Trophoblast cell (in vitro differentiated cells and primary cell): ENCODE measurements around the gene LRFN4.

Source experiments
- DNase-seq, 2 donors: peaks; one replicate each; pipeline ENCODE4 v3.0.0-alpha.2; 2016
- H2AFZ ChIP-seq: 2 replicates; pipeline ENCODE4 v1.6.1; 2013; ENCODE audit warnings: low read length, moderate library complexity, mild to moderate bottlenecking; ENCODE audit not compliant: insufficient read depth, poor library complexity
- H2AK5ac ChIP-seq: 2 replicates; pipeline ENCODE4 v1.6.1; 2013; ENCODE audit warnings: mild to moderate bottlenecking, low read length
- H2BK120ac ChIP-seq: 2 replicates; pipeline ENCODE4 v1.6.1; 2013; ENCODE audit warnings: low read length, mild to moderate bottlenecking, moderate library complexity; ENCODE audit not compliant: insufficient read depth, poor library complexity
- H2BK12ac ChIP-seq: 2 replicates; pipeline ENCODE4 v1.6.1; 2013; ENCODE audit warnings: mild to moderate bottlenecking, low read length, moderate library complexity
- H2BK5ac ChIP-seq: 2 replicates; pipeline ENCODE4 v1.6.1; 2013; ENCODE audit warnings: low read length, low read depth, moderate library complexity, mild to moderate bottlenecking; ENCODE audit not compliant: poor library complexity
- H3K14ac ChIP-seq: 2 replicates; pipeline ENCODE4 v1.6.1; 2013; ENCODE audit warnings: mild to moderate bottlenecking, low read length
- H3K18ac ChIP-seq: 2 replicates; pipeline ENCODE4 v1.6.1; 2013; ENCODE audit warnings: mild to moderate bottlenecking, low read length
- H3K23ac ChIP-seq: 2 replicates; pipeline ENCODE4 v1.6.1; 2013; ENCODE audit warnings: low read length
- H3K27ac ChIP-seq: 2 replicates; pipeline ENCODE4 v1.5.1; 2013; ENCODE audit warnings: low read depth, mild to moderate bottlenecking, inconsistent platforms, low read length, moderate library complexity
- H3K27me3 ChIP-seq: 2 replicates; pipeline ENCODE4 v1.6.1; 2013; ENCODE audit warnings: inconsistent platforms, mild to moderate bottlenecking, low read length, moderate library complexity; ENCODE audit not compliant: insufficient read depth
- H3K36me3 ChIP-seq, 2 experiments: 1 replicate in 1 of 2; 2 replicates in 1 of 2; pipeline ENCODE4 v1.6.1; 2013; ENCODE audit warnings: low read length in 2 of 2, mild to moderate bottlenecking in 2 of 2, moderate library complexity in 1 of 2; ENCODE audit not compliant: insufficient read depth in 2 of 2, control insufficient read depth in 1 of 2
- H3K4ac ChIP-seq: 2 replicates; pipeline ENCODE4 v1.6.1; 2013; ENCODE audit warnings: low read depth, mild to moderate bottlenecking, low read length, moderate library complexity
- H3K4me1 ChIP-seq, 2 experiments: 1 replicate in 1 of 2; 2 replicates in 1 of 2; pipeline ENCODE4 v1.6.1; 2013; ENCODE audit warnings: low read length in 2 of 2, mild to moderate bottlenecking in 2 of 2, moderate library complexity in 1 of 2; ENCODE audit not compliant: insufficient read depth in 2 of 2, control insufficient read depth in 1 of 2
- H3K4me2 ChIP-seq: 2 replicates; pipeline ENCODE4 v1.6.1; 2013; ENCODE audit warnings: inconsistent platforms, mild to moderate bottlenecking, low read length, moderate library complexity
- H3K4me3 ChIP-seq: 2 replicates; pipeline ENCODE4 v1.5.1; 2013; ENCODE audit warnings: mild to moderate bottlenecking, low read depth, low read length, inconsistent platforms
- H3K79me1 ChIP-seq: one replicate; pipeline ENCODE4 v1.6.1; 2013; ENCODE audit warnings: low read length
- H3K79me2 ChIP-seq: 2 replicates; pipeline ENCODE4 v1.6.1; 2013; ENCODE audit warnings: low read length, mild to moderate bottlenecking; ENCODE audit not compliant: control insufficient read depth, insufficient read depth, poor library complexity
- H3K9ac ChIP-seq: 2 replicates; pipeline ENCODE4 v1.6.1; 2013; ENCODE audit warnings: mild to moderate bottlenecking, low read length
- H3K9me3 ChIP-seq: 2 replicates; pipeline ENCODE4 v1.6.1; 2013; ENCODE audit warnings: low read depth, mild to moderate bottlenecking, control low read depth, inconsistent platforms, low read length; ENCODE audit not compliant: insufficient read depth
- H4K12ac ChIP-seq: 2 replicates; pipeline ENCODE4 v1.6.1; 2013; ENCODE audit warnings: low read depth, mild to moderate bottlenecking, low read length, moderate library complexity
- H4K8ac ChIP-seq: 2 replicates; pipeline ENCODE4 v1.6.1; 2013; ENCODE audit warnings: low read depth, mild to moderate bottlenecking, low read length, moderate library complexity
- H4K91ac ChIP-seq: one replicate; pipeline ENCODE4 v1.6.1; 2013; ENCODE audit warnings: low read depth, mild to moderate bottlenecking, low read length, moderate library complexity
- WGBS: extraction: QIAGEN DNeasy Blood & Tissue Kit; methylation state at CpG from one replicate; pipeline ENCODE4 v1.1.7; 2013; ENCODE audit warnings: missing lambda C conversion rate; ENCODE audit not compliant: insufficient read length, insufficient coverage; ENCODE audit errors: extremely low coverage; 5-methylcytosine and 5-hydroxymethylcytosine counted together

LRFN4 gene

GRCh38 chr11:66863428-66864125 is 6.7 kb downstream of the LRFN4 start:
- no peak for DNase-seq
- H3K27ac ChIP-seq = no peak overlapping the region
- H3K14ac ChIP-seq = no peak overlapping the region
- no peak overlapping the region for H3K4me2 ChIP-seq
- no CpG with 5 or more reads among the region's 31 CpGs for WGBS
- H2BK5ac ChIP-seq = no peak overlapping the region
- H3K79me1 ChIP-seq = no peaks in the 10 kb centered on the region
- no peak overlapping the region for H2AFZ ChIP-seq
- peaks cover 2 to 9% of the 10 kb centered on the region in 2 experiments for H3K36me3 ChIP-seq
- H2BK12ac ChIP-seq = no peak overlapping the region
- H3K9me3 ChIP-seq = no peaks in the 10 kb centered on the region
- no peaks in the 10 kb centered on the region for H3K27me3 ChIP-seq
- H4K91ac ChIP-seq = no peak overlapping the region
- H4K8ac ChIP-seq = no peak overlapping the region
- no peak overlapping the region for H3K18ac ChIP-seq
- H3K4me1 ChIP-seq = no peaks in the 10 kb centered on the region
- no peaks in the 10 kb centered on the region for H3K79me2 ChIP-seq
- no peak overlapping the region for H3K23ac ChIP-seq
- no peak overlapping the region for H2BK120ac ChIP-seq
- H3K9ac ChIP-seq = no peak overlapping the region
- no peak overlapping the region for H3K4me3 ChIP-seq
- no peak overlapping the region for H2AK5ac ChIP-seq
- no peak overlapping the region for H4K12ac ChIP-seq
- H3K4ac ChIP-seq = no peak overlapping the region

GRCh38 chr11:66864172-66864901 is 7.5 kb downstream of the LRFN4 start:
- Histone ChIP-seq H3K79me2 (no peaks in the 10 kb centered on the region), H3K18ac (no peak overlapping the region), H3K9me3 (no peaks in the 10 kb centered on the region), H4K12ac (no peak overlapping the region), H3K36me3 (peaks cover under 1 to 4% of the 10 kb centered on the region in 2 experiments), H4K91ac (no peak overlapping the region), H3K4me3 (no peak overlapping the region), H2BK12ac (no peak overlapping the region), H3K9ac (no peak overlapping the region), H3K27ac (no peak overlapping the region), H2BK120ac (no peak overlapping the region), H2AK5ac (no peak overlapping the region), H3K27me3 (no peaks in the 10 kb centered on the region), H3K4me2 (no peak overlapping the region), H3K4me1 (peaks cover 0 to 4% of the 10 kb centered on the region in 2 experiments), H2AFZ (no peak overlapping the region), H4K8ac (no peak overlapping the region), H3K14ac (no peak overlapping the region), H2BK5ac (no peak overlapping the region), H3K79me1 (no peaks in the 10 kb centered on the region), H3K4ac (no peak overlapping the region), H3K23ac (no peak overlapping the region)
- no CpG with 5 or more reads among the region's 35 CpGs for WGBS
- no peak for DNase-seq

- Histone ChIP-seq H3K4me1 (peaks cover 0 to 4% of the 10 kb centered on the region in 2 experiments), H3K14ac (no peak overlapping the region), H2BK12ac (no peak overlapping the region), H2BK120ac (no peak overlapping the region), H3K18ac (no peak overlapping the region), H4K12ac (no peak overlapping the region), H3K79me2 (no peaks in the 10 kb centered on the region), H3K23ac (no peak overlapping the region), H3K27ac (no peak overlapping the region), H2AFZ (no peak overlapping the region), H3K9me3 (no peaks in the 10 kb centered on the region), H4K8ac (no peak overlapping the region), H3K27me3 (no peaks in the 10 kb centered on the region), H3K4me2 (no peak overlapping the region), H3K4ac (no peak overlapping the region), H3K79me1 (no peaks in the 10 kb centered on the region), H3K4me3 (no peak overlapping the region), H2BK5ac (no peak overlapping the region), H4K91ac (no peak overlapping the region), H3K9ac (no peak overlapping the region), H2AK5ac (no peak overlapping the region), H3K36me3 (peaks cover 0 to 4% of the 10 kb centered on the region in 2 experiments)
- DNase-seq = no peak
- no CpG with 5 or more reads among the region's 23 CpGs for WGBS
Measured at GRCh38 chr11:66864924-66865697, 8.2 kb downstream of the LRFN4 start.

GRCh38 chr11:66866007-66866406 is 9.1 kb downstream of the LRFN4 start:
- Histone ChIP-seq H3K79me1 (no peaks in the 10 kb centered on the region), H2AFZ (no peak overlapping the region), H2BK12ac (no peak overlapping the region), H3K27me3 (no peaks in the 10 kb centered on the region), H4K91ac (no peak overlapping the region), H3K4me2 (no peak overlapping the region), H3K9ac (no peak overlapping the region), H3K4me1 (peaks cover 0 to 4% of the 10 kb centered on the region in 2 experiments), H3K9me3 (no peaks in the 10 kb centered on the region), H3K79me2 (no peaks in the 10 kb centered on the region), H3K27ac (no peak overlapping the region), H3K23ac (no peak overlapping the region), H2AK5ac (no peak overlapping the region), H4K12ac (no peak overlapping the region), H3K36me3 (peaks cover 0 to 4% of the 10 kb centered on the region in 2 experiments), H3K18ac (no peak overlapping the region), H4K8ac (no peak overlapping the region), H3K4me3 (no peak overlapping the region), H2BK5ac (no peak overlapping the region), H3K14ac (no peak overlapping the region), H2BK120ac (no peak overlapping the region), H3K4ac (no peak overlapping the region)
- DNase-seq = no peak
- no CpG with 5 or more reads among the region's 23 CpGs for WGBS
